Caco-2 (cell line): ENCODE results near the gene CALML3. TPM values are rescaled to one million over a fixed set of nuclear protein-coding genes. Genes with fewer than 3 reads are reported as not detected.
A peak's percentile ranks its signal among the peaks of the same experiment; 100 is the strongest.

Experiments used
- BruUV-seq: library from RNA; stranded (reverse); fragments of 400-500 nt; replicated peaks from 2 replicates; lab custom pipeline; 2021; lab: Mats Ljungman, UMichigan
- CTCF ChIA-PET: fragments of 300-600 bp; sonication (Branson Sonifier 250); formaldehyde crosslinking; loops from one replicate; lab custom pipeline; 2022; ENCODE audit warnings: antibody characterized with exemption; lab: Charles Lee
- POLR2A ChIA-PET: fragments of 300-600 bp; sonication (Branson Sonifier 250); formaldehyde crosslinking; loops from one replicate; lab custom pipeline; 2022; ENCODE audit warnings: antibody characterized with exemption; lab: Charles Lee
- DNase-seq, 2 experiments: peaks; one replicate each; pipeline versions ENCODE4 v3.0.0 to v3.0.0-alpha.2; 2020 to 2022
- H3K27me3 ChIP-seq: replicated peaks from 2 replicates; pipeline ENCODE4 v1.6.0; 2011; ENCODE audit warnings: low read length; ENCODE audit not compliant: control insufficient read depth, insufficient read depth
- H3K36me3 ChIP-seq: 2 replicates; pipeline ENCODE4 v1.5.1; 2011; ENCODE audit warnings: low read length; ENCODE audit not compliant: control insufficient read depth, insufficient read depth
- H3K4me1 ChIP-seq: fragments of 250-450 bp; sonication (Bioruptor Pico); 2 replicates; pipeline ENCODE4 v1.5.1; 2020; ENCODE audit warnings: mild to moderate bottlenecking
- H3K4me3 ChIP-seq: 2 replicates; pipeline ENCODE4 v1.5.1; 2011; ENCODE audit warnings: low read depth, mild to moderate bottlenecking, control low read depth, low read length
- H3K9me3 ChIP-seq: fragments of 250-450 bp; sonication (Bioruptor Pico); 2 replicates; pipeline ENCODE4 v1.5.1; 2020; ENCODE audit warnings: mild to moderate bottlenecking, moderate library complexity
- H3K27ac Mint-ChIP-seq: one replicate; pipeline ENCODE4 v1.8.0; 2022; ENCODE audit warnings: mixed read lengths; ENCODE audit not compliant: unreplicated experiment
- H3K27me3 Mint-ChIP-seq: one replicate; pipeline ENCODE4 v1.8.0; 2022; ENCODE audit warnings: mixed read lengths; ENCODE audit not compliant: insufficient read depth, unreplicated experiment
- H3K36me3 Mint-ChIP-seq: one replicate; pipeline ENCODE4 v1.8.0; 2022; ENCODE audit warnings: mild to moderate bottlenecking, mixed read lengths; ENCODE audit not compliant: insufficient read depth, unreplicated experiment
- H3K4me1 Mint-ChIP-seq: one replicate; pipeline ENCODE4 v1.8.0; 2022; ENCODE audit warnings: low read depth, mixed read lengths; ENCODE audit not compliant: unreplicated experiment
- H3K4me3 Mint-ChIP-seq: one replicate; pipeline ENCODE4 v1.8.0; 2022; ENCODE audit warnings: mild to moderate bottlenecking, moderate library complexity, mixed read lengths; ENCODE audit not compliant: unreplicated experiment
- H3K9me3 Mint-ChIP-seq: one replicate; pipeline ENCODE4 v1.8.0; 2022; ENCODE audit warnings: mixed read lengths; ENCODE audit not compliant: unreplicated experiment
- intact Hi-C: fragments of 100-400 bp; cut with micrococcal nuclease; formaldehyde crosslinking; loops from one replicate; pipeline ENCODE4 v1.10.0; 2022; ENCODE audit not compliant: unreplicated experiment
- total RNA-seq: library from RNA; stranded (reverse); gene quantifications from 2 replicates; pipeline ENCODE4 v1.2.3, GENCODE V29; 2022
- TF ChIP-seq, protein P1 (sequence below), 2 experiments: fragments of 200-600 bp in 1 of 2; IDR thresholded peaks; 1 replicate in 1 of 2; 2 replicates in 1 of 2; pipeline versions ENCODE4 v1.5.1 to v1.8.0; 2011 to 2022; ENCODE audit warnings: antibody characterized with exemption in 1 of 2, control low read depth in 1 of 2, inconsistent platforms in 1 of 2, low read depth in 1 of 2, low read length in 1 of 2, mild to moderate bottlenecking in 1 of 2, moderate library complexity in 1 of 2; ENCODE audit not compliant: insufficient read depth in 1 of 2, severe bottlenecking in 1 of 2, unreplicated experiment in 1 of 2

The CALML3 gene
- total RNA-seq, 1 experiment from 2014 or later, result 0.18 TPM

DNA sequence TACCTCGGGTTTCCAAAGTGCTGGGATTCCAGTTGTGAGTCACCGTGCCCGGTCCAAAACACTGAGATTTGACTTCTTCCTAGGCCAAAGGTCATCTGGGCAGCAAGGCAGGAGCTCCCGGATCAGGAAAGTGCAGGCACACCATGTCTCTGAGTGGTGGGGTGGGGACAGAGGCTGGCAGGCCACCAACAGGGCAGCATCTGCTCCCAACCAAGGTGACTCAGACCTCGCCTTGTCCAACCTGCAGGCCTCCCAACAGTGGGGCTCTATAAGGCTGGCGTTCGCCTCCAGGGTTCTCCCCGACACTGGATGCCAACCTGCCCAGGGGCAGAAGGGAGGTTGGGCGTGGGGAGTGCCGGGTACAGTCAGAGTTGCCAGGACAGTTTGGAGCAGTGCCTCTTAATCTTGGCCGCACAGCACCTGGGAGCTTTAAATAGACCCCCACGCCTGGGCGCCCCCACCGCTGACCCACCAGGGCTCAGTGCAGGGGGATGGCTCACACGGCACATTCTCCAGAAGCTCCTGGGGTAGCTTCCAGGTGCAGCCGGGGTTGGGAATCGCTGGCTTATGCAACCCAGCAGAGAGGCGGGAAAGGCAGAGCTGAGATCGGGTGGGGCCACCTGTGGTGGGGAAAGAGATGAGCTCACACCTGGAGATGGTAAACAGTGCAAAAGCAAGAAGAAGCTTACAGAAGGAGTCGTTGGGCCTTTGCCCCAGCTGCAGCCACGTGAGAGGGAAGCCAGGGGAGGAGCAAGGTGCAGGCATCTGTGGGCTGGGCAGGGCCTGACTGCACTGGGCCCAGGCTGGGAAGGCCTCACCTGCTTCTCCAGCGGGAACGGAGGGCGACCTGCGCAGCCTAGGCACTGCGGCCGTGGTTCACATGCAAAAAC is 36.2 kb upstream of the CALML3 start:
- H3K9me3 Mint-ChIP-seq, result peaks cover 10% of the 10 kb centered on the region
- ChIA-PET CTCF (interaction anchor here (0.7 to 1.6 kb wide), 4 partner anchors 21 to 673 kb away, joined by 3 to 6 read pairs (median 6); no protein-coding TSS in a partner anchor), POLR2A (interaction anchor here (0.6 to 2.0 kb wide), 3 partner anchors 15 to 167 kb away, joined by 3 to 6 read pairs (median 3); no protein-coding TSS in a partner anchor)
- peak; percentile 89 to 94 for DNase-seq
- peaks cover 35% of the 10 kb centered on the region for H3K36me3 Mint-ChIP-seq
- Histone ChIP-seq H3K9me3 (peaks cover 25% of the 10 kb centered on the region), H3K4me1 (peaks cover 33% of the 10 kb centered on the region), H3K4me3 (no peak overlapping the region), H3K36me3 (peaks cover 9% of the 10 kb centered on the region), H3K27me3 (no peaks in the 10 kb centered on the region)
- intact Hi-C loops, result loop anchor here (2.0 kb wide), 1 partner anchor 22 kb away; no protein-coding TSS in a partner anchor
- TF ChIP-seq, protein P1, sequence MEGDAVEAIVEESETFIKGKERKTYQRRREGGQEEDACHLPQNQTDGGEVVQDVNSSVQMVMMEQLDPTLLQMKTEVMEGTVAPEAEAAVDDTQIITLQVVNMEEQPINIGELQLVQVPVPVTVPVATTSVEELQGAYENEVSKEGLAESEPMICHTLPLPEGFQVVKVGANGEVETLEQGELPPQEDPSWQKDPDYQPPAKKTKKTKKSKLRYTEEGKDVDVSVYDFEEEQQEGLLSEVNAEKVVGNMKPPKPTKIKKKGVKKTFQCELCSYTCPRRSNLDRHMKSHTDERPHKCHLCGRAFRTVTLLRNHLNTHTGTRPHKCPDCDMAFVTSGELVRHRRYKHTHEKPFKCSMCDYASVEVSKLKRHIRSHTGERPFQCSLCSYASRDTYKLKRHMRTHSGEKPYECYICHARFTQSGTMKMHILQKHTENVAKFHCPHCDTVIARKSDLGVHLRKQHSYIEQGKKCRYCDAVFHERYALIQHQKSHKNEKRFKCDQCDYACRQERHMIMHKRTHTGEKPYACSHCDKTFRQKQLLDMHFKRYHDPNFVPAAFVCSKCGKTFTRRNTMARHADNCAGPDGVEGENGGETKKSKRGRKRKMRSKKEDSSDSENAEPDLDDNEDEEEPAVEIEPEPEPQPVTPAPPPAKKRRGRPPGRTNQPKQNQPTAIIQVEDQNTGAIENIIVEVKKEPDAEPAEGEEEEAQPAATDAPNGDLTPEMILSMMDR (IDR thresholded peaks at IDR 0.05; ENCODE audit: insufficient read depth in 1 of 2, low read depth in 1 of 2, low read length in 1 of 2, severe bottlenecking in 1 of 2, unreplicated experiment in 1 of 2), result no peak
- no peaks in the 10 kb centered on the region for H3K27me3 Mint-ChIP-seq
- BruUV-seq, result no TSS peak
- H3K4me3 Mint-ChIP-seq, result no peak overlapping the region
- peaks cover 11% of the 10 kb centered on the region for H3K4me1 Mint-ChIP-seq
- peak overlapping the region; percentile 84 for H3K27ac Mint-ChIP-seq

DNA sequence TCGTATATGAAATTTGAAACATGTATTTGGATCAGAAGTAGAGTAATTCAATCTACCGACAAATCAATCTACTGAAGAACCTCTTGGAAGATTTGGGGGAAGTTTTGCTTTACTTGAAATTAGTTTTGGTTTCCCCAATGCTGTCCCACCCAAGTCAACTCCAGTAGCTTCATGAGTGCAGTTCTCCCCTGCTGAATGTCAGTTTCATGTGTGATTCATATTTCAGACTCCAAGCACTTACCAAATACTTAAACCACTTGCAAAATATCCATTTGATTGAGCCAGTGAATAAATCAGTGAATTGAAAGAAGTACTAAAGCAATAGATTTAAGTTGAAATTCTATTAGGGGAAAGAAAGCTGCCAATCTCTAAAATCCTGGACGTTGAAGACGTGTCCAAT is 34.7 kb upstream of the CALML3 start:
- no TSS peak for BruUV-seq
- POLR2A ChIA-PET, result interaction anchor here (0.6 kb wide), 1 partner anchor 24 kb away, joined by 3 read pairs; no protein-coding TSS in a partner anchor

More for the DNA sequence above, 34.7 kb upstream of the CALML3 start:
- H3K4me3 Mint-ChIP-seq, result no peak overlapping the region
- Histone ChIP-seq H3K27me3 (no peaks in the 10 kb centered on the region), H3K9me3 (peaks cover 18% of the 10 kb centered on the region), H3K4me3 (no peak overlapping the region), H3K4me1 (peaks cover 48% of the 10 kb centered on the region), H3K36me3 (peaks cover 9% of the 10 kb centered on the region)
- H3K9me3 Mint-ChIP-seq, result peaks cover 10% of the 10 kb centered on the region
- no peak for DNase-seq
- no peaks in the 10 kb centered on the region for H3K27me3 Mint-ChIP-seq
- CTCF ChIA-PET, result no interaction called here
- H3K4me1 Mint-ChIP-seq, result peaks cover 11% of the 10 kb centered on the region
- H3K36me3 Mint-ChIP-seq, result peaks cover 41% of the 10 kb centered on the region
- TF ChIP-seq, protein P1 (IDR thresholded peaks at IDR 0.05; ENCODE audit: insufficient read depth in 1 of 2, low read depth in 1 of 2, low read length in 1 of 2, severe bottlenecking in 1 of 2, unreplicated experiment in 1 of 2), result no peak
- H3K27ac Mint-ChIP-seq, result no peak overlapping the region
- intact Hi-C loops, result no loop called here
